Measurements from ENCODE around the gene FAM78B.

DNA sequence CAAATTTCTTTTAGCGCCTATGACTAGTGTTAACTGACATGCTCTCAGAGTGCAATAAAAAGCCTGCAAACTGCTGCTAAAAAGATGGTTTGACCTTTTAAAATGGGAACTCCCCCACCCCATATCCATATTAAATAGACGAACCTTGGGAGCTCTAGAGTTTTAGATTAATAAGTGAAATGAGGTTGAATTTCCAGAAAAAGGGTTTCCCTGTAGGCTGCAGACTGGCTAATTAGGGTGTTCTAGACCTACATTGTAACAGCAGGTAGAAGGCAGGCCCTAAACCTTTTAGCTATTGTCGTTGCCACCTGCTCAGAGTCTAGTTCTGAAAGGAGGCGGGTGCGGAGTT, 2.2 kb downstream of the FAM78B start:
- no peak for TF ChIP-seq TCF12 (IDR thresholded peaks at IDR 0.05; ENCODE audit: low read depth)
- TF ChIP-seq, protein P1, sequence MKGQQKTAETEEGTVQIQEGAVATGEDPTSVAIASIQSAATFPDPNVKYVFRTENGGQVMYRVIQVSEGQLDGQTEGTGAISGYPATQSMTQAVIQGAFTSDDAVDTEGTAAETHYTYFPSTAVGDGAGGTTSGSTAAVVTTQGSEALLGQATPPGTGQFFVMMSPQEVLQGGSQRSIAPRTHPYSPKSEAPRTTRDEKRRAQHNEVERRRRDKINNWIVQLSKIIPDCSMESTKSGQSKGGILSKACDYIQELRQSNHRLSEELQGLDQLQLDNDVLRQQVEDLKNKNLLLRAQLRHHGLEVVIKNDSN (IDR thresholded peaks at IDR 0.05): no peak
- TF ChIP-seq CREB1 (IDR thresholded peaks at IDR 0.05; ENCODE audit: low read depth): no peak
- TF ChIP-seq, protein P2, sequence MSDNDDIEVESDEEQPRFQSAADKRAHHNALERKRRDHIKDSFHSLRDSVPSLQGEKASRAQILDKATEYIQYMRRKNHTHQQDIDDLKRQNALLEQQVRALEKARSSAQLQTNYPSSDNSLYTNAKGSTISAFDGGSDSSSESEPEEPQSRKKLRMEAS (IDR thresholded peaks at IDR 0.05): no peak
- no peak for TF ChIP-seq CEBPB (IDR thresholded peaks at IDR 0.05)

Data from Ishikawa (cell line).